ENCODE data around the gene SYNJ1. TPM values are rescaled to one million over a fixed set of nuclear protein-coding genes. Genes with fewer than 3 reads are reported as not detected.
A peak's percentile ranks its signal among the peaks of the same experiment; 100 is the strongest.
"Not testable (repeated sequence)": the region's sequence is repeated elsewhere in the genome, so short reads cannot be mapped to it uniquely, and the experiment has no call there.

The SYNJ1 gene
- total RNA-seq, 1 experiment from 2014 or later = 7.8 TPM

DNA sequence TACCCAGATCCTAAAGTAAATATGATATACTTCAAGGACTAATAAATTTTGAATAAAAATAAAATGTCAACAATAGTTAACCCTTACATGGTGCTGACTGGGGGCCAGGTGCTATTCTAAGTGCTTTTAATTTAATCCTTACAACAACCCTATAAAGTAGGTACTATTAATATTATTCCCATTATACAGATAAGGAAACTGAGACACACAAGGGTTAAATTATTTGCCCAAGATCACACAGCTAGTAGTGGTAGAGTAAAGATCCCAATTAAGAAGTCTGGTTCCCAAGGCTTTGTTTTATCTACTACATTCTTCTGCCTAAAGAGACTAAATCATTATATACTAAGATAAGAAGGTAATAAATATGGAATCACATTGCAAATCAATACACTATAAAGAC is 34.2 kb downstream of the SYNJ1 start:
- no peak for DNase-seq (ENCODE audit: low read depth)

DNA sequence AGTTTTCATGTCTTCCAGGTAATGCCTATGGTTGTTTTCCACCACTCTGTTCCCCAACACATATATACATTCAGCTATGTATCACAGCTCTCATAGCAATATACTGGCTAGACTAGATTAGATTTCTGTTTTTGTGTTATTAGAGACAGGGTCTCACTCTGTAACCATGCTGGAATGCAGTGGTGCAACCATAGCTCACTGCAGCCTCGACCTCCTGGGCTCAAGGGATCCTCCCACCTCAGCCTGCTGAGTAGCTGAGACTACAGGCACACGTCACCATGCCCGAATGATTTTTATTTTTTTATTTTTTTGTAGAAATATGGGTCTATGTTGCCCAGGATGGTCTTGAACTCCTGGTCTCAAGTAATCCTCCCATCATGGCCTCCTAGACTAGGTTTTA is 37.7 kb downstream of the SYNJ1 start:
- DNase-seq (ENCODE audit: low read depth) = no peak

DNA sequence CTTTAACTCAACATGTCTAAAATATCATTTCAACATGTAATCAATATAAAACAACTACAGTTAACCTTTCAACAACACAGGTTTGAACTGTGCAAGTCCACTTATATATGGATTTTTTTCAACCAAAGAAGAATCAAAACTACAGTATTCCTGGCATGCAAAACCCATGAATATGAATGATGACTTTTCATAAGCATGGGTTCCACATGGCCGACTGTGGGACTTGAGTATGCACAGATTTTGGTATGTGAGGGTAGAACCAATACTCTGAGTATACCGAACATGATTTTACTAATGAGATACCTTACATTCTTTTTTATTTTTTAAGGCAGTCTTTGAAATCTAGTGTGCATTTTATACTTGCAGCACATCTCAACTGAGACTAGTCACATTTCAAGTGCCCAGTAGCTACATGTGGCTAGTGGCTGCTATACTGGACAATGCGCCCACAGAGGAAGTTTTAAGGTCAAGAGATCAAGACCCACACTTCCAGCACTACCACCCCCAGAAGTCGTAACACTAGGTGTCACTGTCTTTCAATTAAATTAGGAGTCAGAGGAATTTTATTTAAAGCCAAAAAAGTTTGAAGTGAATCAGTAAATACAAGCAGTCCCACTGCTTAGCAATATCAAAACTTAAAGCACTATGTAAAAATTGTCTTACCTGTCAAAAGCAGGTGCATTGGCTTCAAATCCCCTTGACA is 40.0 kb downstream of the SYNJ1 start:
- DNase-seq (ENCODE audit: low read depth) = no peak

DNA sequence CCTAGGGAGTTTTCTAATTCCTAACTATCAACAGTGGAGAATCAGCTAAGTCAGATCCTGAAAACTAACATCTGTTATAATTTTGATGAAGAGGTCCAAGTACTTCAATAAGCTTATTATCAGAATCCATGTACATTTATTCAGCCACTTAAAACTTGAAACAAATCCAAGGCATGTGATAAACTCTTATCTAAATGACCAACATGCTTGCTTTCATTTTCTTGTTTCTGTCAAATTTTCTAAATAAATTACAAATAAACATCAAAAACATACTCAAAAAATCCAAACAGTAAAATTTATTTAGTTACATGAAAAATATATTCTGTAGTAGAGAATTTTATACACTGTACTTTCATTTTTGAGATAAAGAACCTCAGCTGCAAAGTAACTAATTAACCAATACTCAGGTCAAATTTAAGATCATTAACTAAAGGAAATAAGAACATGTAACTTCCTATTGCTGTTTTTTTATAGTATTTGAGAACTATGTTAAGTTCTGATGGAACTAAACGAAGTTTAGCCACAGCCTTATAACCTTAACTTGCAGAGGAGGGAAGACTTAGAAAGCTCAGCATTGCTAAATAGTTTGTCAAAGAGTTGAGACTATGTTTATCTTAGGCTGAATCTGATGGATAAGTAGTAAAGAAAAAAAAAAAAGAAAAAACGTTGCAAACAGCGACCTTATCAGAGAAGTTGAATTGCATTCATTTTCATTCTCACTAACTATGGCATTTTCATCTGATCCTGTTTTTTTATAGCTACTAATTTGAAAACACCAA is 44.9 kb downstream of the SYNJ1 start:
- DNase-seq (ENCODE audit: low read depth) = no peak

DNA sequence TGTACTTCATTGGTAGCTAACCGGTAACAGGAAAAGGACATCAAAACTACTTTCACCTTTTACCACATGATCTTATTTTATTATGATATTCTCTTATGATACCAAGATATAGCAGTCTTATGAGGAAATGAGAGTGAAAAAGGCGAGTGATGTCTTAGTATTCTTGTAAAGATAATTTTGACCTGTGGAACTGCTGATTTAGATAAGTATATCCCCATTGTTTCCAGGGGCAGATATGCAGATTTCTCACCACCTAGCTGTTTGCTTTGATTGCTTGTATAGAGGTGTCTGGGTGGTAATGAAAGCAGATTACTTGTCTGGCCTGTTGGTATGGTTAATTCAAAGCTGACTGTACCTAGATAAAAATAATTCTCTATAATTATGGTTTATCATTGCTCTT is 53.1 kb downstream of the SYNJ1 start:
- DNase-seq (ENCODE audit: low read depth) = no peak

DNA sequence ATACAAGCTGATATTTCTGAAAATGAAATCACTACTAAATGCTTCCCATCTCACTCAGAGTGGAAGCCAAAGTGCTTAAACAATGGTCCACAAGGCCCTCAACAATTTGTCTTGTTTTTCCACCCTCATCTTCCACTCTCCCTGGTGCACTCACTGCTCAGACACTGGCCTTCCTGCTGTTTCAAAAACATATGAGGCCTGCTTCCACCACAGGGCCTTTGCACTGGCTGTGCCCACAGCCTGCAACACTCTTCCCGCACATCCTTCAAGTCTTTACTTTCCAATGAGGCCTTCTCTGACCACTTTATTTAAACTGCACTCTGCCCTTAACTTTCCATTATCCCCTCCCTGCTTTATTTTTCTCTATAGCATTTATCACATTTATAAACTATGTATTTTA is 53.8 kb downstream of the SYNJ1 start:
- no peak for DNase-seq (ENCODE audit: low read depth)

DNA sequence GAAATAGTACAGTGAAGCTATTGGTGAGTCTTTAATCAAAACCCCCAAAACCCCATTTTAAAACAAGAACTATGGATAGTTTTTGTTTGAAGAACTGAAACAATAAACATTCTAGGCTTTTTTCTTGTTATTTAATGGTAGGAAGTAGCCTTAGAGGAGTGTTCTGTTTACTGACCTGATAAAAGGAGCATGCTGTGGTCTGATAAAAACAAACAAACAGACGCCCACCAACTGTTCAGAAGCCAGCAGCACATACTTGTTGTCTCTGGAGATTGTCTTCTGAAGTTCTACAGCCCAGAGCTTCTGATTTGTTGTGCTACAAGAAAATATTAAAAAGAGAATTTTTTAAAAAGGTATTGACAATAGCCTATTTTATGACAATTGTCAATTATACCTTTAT is 61.6 kb downstream of the SYNJ1 start:
- DNase-seq (ENCODE audit: low read depth) = no peak

DNA sequence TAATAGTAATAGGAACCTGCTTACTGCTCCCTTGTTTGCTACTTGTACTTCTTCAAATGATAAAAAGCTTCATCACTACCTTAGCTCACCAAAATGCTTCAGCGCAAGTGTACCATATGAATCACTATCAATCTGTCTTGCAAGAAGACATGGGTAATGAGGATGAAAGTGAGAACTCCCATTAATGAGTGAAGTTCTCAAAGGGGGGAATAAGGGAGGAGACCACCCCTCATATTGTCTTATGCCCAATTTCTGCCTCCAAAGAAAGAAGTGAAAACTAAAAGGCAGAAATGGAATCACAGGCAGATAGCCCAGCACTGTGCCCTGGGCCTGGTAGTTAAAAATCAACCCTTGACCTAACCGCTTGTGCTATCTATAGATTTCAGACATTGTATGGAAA is 63.7 kb downstream of the SYNJ1 start:
- DNase-seq (ENCODE audit: low read depth) = not testable (repeated sequence)

DNA sequence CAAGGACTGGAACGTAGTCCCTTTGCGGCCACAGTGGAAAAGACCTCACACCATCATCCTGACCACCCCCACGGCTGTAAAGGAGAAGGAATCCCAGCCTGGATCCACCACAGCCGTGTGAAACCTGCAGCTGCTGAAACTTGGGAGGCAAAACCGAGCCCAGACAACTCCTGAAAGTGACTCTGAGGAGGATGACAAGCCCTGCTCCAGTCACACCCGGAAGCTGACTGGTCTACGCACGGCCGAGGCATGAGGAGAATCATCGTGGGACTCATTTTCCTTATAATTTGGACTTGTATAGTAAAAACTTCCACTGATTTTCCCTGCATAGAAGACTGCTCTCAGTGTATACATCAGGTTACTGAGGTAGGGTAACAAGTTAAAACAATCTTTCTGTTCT is 65.8 kb downstream of the SYNJ1 start:
- not testable (repeated sequence) for DNase-seq (ENCODE audit: low read depth)

DNA sequence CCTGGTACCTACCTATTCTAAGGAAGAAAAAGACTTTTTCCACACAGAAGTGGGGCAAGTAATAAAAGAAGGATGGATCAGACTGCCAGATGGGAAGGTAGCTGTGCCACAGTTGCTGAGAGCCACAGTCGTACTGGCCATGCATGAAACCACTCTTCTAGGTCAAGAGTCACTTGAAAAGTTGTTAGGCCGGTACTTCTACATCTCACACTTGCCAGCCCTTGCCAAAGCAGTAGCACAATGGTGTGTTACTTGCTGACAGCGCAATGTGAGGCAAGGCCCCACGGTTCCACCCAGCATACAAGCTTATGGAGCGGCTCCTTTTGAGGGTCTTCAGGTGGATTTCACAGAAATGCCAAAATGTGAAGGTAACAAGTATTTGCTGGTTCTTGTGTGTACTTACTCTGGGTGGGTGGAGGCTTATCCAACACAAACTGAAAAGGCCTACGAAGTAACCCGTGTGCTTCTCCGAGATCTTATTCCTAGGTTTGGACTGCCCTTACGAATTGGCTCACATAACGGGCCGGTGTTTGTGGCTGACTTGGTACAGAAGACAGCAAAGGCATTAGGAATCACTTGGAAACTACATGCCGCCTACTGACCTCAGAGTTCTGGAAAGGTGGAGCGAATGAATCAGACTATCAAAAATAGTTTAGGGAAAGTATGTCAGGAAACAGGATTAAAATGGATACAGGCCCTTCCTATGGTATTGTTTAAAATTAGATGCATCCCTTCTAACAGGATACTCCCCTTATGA is 66.6 kb downstream of the SYNJ1 start:
- DNase-seq (ENCODE audit: low read depth) = not testable (repeated sequence)

DNA sequence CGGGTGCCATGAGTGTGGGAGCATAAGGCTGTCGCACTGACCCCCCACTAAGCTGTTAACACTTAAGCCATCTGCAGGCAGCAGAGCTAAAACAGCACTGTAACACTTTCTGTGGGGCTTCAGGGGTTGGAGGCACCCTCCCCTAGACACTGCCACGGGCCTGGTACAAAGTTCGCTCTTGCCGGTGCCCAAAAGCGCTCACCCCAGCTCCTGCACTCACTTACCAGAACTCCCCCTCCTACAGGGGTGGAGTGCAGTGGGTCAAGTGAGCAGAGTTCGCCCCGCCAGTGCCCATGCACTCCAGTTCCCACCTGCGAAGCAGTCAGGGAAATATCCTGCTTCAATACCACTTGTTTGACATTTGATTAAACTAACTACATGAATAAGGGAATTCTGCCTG is 69.3 kb downstream of the SYNJ1 start:
- no peak for DNase-seq (ENCODE audit: low read depth)

DNA sequence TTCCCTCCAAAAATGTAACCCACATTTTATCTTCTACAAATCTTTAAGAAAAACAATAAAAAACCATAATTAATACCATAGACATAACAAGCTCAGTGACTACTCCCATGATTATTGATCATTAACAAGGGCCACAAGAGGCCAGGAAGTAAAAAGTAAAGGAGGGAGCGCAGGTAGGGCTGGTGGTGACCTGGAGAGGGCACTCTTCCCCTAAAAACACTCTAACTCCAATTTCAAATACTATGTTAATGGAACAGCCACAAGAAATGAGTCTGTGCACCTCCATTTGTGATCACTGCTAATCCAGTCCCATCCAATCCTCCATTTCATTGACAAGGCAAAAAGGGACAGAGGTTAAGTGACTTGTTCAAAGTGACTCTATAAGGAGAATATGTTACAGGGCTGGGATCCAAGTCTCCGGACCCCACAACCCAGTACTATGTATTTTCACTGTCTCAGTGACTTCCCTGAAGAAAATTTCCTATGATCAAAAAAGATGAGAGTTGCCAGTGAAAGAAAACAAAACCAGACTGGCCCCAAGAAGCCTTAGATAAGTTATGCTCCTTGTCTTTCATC is 74.4 kb downstream of the SYNJ1 start:
- DNase-seq (ENCODE audit: low read depth) = peak; percentile 24

DNA sequence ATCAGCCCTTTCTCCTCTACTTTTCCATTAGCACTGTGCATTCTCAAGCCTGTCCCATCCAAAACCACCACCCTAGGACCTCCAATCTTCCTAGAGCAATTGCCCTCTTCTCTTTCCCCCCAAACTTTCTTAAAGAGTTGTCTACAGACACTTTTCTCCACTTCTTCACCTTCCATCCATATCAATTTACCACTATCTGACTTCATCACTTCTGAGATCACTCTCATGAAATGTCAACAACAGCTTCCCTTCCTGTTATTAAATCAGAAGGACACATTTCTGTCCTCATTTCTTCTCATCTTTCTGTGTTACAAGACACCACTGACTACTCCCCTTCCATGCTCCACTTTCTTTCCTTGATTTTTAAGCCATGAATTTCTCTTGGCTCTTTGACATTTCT is 79.6 kb downstream of the SYNJ1 start:
- DNase-seq (ENCODE audit: low read depth) = no peak

DNA sequence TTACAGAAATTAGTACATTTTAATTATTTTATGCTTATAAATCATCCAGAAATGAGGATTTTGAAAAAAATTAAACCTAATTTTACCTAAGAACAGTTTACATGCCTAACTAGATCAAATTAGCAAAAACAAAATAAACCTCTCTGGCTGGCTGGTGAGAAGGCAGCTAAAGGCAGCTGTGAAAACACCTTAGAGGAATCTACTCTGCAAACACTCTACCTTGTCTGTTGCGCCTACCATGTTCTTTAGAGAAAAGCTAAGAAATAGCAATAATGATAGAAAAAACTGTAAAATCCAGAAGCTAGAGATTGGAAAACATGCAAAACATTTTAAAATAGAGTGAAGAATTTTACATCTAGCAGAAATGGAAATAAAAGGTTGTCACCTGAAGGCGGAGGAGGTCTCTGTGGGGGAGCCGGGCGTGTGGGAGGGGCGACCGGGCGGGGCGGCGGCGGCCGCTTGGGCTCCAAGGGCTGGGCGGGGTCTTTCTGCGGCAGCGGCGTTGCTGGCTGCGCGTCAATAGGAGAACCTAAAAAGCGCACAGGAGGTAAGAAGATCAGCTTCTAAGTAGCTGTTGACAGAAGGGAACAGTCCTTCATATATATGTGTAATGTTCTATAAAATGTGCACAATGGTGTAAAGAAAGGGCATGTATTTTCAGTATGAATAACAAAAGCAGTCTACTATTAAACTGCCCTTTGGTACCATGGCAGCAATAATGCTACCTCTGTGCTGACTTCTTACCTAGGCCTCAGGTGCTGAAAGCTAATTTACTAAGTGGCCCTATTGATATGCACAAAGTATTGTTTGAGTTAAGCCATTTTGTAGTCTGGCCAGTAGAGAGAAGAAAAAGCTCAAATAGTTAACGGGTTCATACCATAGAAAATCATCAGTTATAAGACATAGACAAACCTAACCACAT is 82.3 kb downstream of the SYNJ1 start:
- DNase-seq (ENCODE audit: low read depth) = no peak

DNA sequence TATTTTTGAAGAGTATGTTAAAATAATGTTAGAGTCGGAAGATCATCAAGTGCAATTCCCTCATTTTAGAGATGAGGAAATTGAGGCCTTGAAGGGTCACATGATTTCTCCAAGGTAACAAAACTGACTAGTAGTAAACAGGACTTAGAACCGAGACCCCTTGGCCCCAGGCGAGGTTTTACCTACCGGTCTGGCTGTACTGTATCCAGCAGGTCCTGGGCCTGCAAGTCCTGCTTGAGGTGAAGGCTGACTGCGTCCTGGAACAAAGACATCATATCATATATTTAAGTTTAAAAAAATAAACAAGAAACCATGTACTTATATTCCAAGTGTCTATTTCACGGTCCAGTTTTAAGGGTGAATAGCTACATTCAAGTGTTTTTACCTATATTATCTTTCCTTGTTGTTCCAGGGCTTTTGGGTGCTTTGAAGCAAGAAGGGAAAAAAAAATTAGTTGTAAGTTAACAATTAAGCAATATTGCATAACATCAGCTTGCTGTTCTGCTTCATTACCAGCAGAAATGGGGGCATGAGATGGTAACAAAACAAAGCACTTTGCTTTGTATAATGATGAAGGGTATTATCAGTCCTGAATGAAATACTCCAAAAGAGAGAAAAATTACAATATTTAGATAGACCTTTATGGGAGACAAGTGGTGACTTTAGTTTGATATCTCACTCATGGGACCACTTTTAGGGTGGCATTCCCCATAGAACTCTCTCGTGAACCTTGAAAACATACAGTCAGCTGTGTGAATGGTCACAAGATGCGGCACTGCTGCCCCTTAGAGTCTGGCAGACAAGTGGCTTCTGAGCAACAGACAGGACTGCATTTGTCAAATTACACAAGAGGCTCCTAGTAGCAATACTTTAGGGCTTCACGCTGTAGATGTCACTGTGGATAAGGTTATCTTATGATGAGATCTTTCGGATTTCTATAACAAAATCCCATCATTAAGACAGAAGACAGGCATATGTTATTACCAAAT is 85.8 kb downstream of the SYNJ1 start:
- no peak for DNase-seq (ENCODE audit: low read depth)

DNA sequence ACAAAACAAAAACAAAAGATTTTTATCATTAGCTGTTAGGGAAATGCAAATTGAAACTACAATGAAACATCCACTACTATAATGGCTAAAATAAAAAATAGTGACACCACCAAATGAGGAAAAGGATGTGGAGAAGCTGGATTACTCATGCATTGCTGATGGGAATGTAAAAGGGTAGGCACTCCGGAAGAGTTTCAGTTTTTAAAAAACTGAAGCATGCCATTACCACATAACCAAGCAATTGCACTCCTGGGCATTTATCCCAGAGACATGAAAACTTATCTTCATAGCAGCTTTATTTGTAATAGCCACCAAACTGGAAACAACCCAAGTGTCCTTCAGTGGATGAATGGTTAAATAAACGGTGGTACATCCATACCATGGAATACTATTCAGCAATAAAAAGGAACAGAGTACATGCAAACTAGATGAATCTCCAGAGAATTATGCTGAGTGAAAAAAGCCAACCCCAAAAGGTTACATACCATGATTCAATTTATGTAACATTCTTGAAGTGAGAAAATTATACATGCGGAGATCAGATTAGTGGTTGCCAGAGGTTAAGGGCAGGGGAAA is 101.1 kb downstream of the SYNJ1 start:
- peak; percentile 64 for DNase-seq (ENCODE audit: low read depth)

DNA sequence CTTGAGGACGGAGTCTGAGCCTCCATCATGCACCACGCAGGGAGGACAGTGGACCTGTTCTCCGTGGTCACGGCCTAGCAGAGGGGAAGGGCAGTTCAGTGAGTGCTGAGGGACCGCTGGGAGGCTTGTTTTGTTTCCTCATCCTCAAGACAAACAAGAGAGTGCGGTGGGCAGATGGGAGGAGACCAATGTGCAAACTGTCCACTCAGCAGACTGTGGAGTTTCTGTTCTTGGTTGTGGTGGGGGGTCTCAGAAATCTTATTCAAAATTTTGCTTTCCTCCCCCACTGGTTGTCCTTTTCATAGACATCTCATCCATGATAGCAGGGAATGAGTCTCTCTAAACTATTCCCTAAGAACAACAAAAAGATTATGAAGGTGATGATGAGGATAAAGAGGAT is 109.6 kb downstream of the SYNJ1 start:
- not testable (repeated sequence) for DNase-seq (ENCODE audit: low read depth)

DNA sequence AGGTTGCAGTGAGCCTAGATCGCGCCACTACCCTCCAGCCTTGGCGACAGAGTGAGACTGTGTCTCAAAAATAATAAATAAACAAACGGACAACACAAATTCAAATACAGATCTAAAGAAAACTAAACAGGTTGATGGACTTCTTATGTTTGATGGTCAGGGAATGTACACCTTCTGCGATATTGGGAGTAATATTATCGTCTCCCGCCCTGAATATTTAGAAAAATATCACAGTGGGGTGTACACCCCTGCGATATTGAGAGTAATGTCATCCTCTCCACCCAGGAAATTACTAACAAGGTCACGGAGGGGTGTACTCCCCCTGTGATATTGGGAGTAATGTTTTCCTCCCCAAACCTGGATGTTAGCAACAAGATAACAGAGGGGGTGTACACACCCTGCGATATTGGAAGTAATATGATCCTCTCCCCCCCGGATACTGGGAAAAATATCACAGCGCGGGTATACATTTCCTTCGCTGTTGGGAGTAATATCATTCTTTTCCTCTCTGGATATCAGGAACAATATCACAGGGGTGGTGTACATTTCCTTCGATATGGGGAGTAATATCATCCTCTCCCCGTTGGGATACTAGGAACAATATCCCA is 114.3 kb downstream of the SYNJ1 start:
- DNase-seq (ENCODE audit: low read depth) = no peak

DNA sequence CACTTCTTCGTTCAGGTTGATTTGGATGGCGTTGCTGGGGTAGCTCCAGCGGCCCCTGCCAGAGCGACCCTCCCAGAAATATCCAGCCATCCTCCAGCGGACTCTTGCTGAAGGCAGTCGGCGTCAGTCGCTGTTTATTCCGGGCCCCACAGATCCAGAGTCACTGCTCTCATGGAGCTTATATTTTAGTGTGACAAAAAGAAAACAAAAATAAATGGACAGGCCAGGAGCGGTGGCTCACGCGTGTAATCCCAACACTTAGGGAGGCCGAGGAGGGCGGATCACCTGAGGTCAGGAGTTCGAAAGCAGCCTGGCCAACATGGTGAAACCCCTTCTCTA is 114.8 kb downstream of the SYNJ1 start:
- DNase-seq (ENCODE audit: low read depth) = no peak

Data from HT1080 (cell line).